SK-N-SH (cell line): ENCODE data around the gene ABHD16B. TPM values are rescaled to one million over a fixed set of nuclear protein-coding genes. Genes with fewer than 3 reads are reported as not detected.

Experiments
- CTCF ChIA-PET: fragments of 300-600, 350-600 bp; formaldehyde crosslinking; extraction: SDS; loops from one replicate; lab custom pipeline; 2021; lab: Yijun Ruan, JAX
- POLR2A ChIA-PET: fragments of 350-600 bp; sonication (Branson Sonifier 250); formaldehyde crosslinking; extraction: SDS; loops from one replicate; lab custom pipeline; 2020; ENCODE audit warnings: antibody characterized with exemption, inconsistent platforms; lab: Yijun Ruan, JAX
- DNase-seq: peaks from one replicate; pipeline ENCODE4 v3.0.0; 2012
- H2AFZ ChIP-seq: fragments of 200-600 bp; sonication (generic); 2 replicates; pipeline ENCODE4 v1.8.1; 2016; ENCODE audit warnings: antibody characterized with exemption, mild to moderate bottlenecking, low read depth
- H3F3A ChIP-seq: fragments of 200-600 bp; sonication (generic); replicated peaks from 2 replicates; pipeline ENCODE3; 2016; ENCODE audit warnings: antibody characterized with exemption, mild to moderate bottlenecking; ENCODE audit not compliant: insufficient read depth
- H3K27ac ChIP-seq, 2 experiments: fragments of 200-500 bp in 1 of 2; fragments of 200-600 bp in 1 of 2; sonication (Bioruptor generic) in 1 of 2; sonication (generic), shearing (Covaris generic) in 1 of 2; 2 replicates each; pipeline versions ENCODE4 v1.5.1 to v1.6.1; 2014 to 2016; ENCODE audit warnings: low read depth in 2 of 2, inconsistent platforms in 1 of 2, low read length in 1 of 2, mild to moderate bottlenecking in 1 of 2, mixed read lengths in 1 of 2
- H3K27me3 ChIP-seq: fragments of 200-600 bp; sonication (generic), shearing (Covaris generic); 2 replicates; pipeline ENCODE4 v1.6.1; 2016; ENCODE audit warnings: mixed run types; ENCODE audit not compliant: insufficient read depth
- H3K36me3 ChIP-seq, 2 experiments: fragments of 200-500 bp in 1 of 2; fragments of 200-600 bp in 1 of 2; sonication (Bioruptor generic) in 1 of 2; sonication (generic) in 1 of 2; replicated peaks in 1 of 2; 2 replicates each; pipeline versions ENCODE3 to v1.5.1; 2014 to 2016; ENCODE audit warnings: low read length in 1 of 2, mild to moderate bottlenecking in 1 of 2; ENCODE audit not compliant: insufficient read depth in 2 of 2, control insufficient read depth in 1 of 2
- H3K4me1 ChIP-seq, 2 experiments: fragments of 200-500 bp in 1 of 2; fragments of 200-600 bp in 1 of 2; sonication (Bioruptor generic) in 1 of 2; sonication (generic), shearing (Covaris generic) in 1 of 2; 2 replicates each; pipeline versions ENCODE4 v1.5.1 to v1.6.1; 2014 to 2016; ENCODE audit warnings: low read depth in 1 of 2, low read length in 1 of 2, mixed run types in 1 of 2; ENCODE audit not compliant: insufficient read depth in 2 of 2, control insufficient read depth in 1 of 2
- H3K4me2 ChIP-seq: fragments of 200-600 bp; sonication (generic), shearing (Covaris generic); 2 replicates; pipeline ENCODE4 v1.6.1; 2017; ENCODE audit warnings: mixed run types
- H3K4me3 ChIP-seq, 2 experiments: fragments of 200-500 bp in 1 of 2; fragments of 200-600 bp in 1 of 2; sonication (Bioruptor generic) in 1 of 2; sonication (generic), shearing (Covaris generic) in 1 of 2; 2 replicates each; pipeline versions ENCODE4 v1.5.1 to v1.8.1; 2014 to 2016; ENCODE audit warnings: low read depth in 2 of 2, inconsistent platforms in 1 of 2, low read length in 1 of 2, mild to moderate bottlenecking in 1 of 2, mixed read lengths in 1 of 2, moderate library complexity in 1 of 2
- H3K79me2 ChIP-seq: fragments of 200-600 bp; sonication (generic); 2 replicates; pipeline ENCODE4 v1.8.1; 2017; ENCODE audit warnings: mild to moderate bottlenecking; ENCODE audit not compliant: insufficient read depth
- H3K9ac ChIP-seq: fragments of 200-600 bp; sonication (generic); 2 replicates; pipeline ENCODE4 v1.6.1; 2017; ENCODE audit warnings: mixed run types
- H3K9me2 ChIP-seq: fragments of 200-600 bp; sonication (generic); 2 replicates; pipeline ENCODE4 v1.6.1; 2017; ENCODE audit warnings: mixed run types
- H3K9me3 ChIP-seq: fragments of 200-600 bp; sonication (generic); 2 replicates; pipeline ENCODE4 v1.6.1; 2017; ENCODE audit warnings: mixed run types, mild to moderate bottlenecking, moderate library complexity
- H4K20me1 ChIP-seq: fragments of 200-600 bp; sonication (generic); 2 replicates; pipeline ENCODE4 v1.6.1; 2017; ENCODE audit warnings: mild to moderate bottlenecking, mixed run types; ENCODE audit not compliant: insufficient read depth
- CHD2 ChIP-seq: fragments of 150-350 bp; IDR thresholded peaks from 2 replicates; pipeline ENCODE4 v1.6.1; 2018; ENCODE audit warnings: low read length; ENCODE audit not compliant: partially characterized antibody
- CTCF ChIP-seq: fragments of 200-600 bp; sonication (generic); IDR thresholded peaks from 2 replicates; pipeline ENCODE4 v1.6.1; 2017; ENCODE audit warnings: antibody characterized with exemption, mild to moderate bottlenecking, moderate library complexity
- FOXJ3 ChIP-seq: sonication (generic); formaldehyde crosslinking; IDR thresholded peaks from 2 replicates; pipeline ENCODE4 v1.5.1; 2020; ENCODE audit warnings: mild to moderate bottlenecking, missing genetic modification reagents
- IRF3 ChIP-seq: fragments of 150-350 bp; IDR thresholded peaks from 2 replicates; pipeline ENCODE4 v1.6.1; 2016; ENCODE audit warnings: mild to moderate bottlenecking, low read depth, low read length
- MAX ChIP-seq: IDR thresholded peaks from 2 replicates; pipeline ENCODE4 v1.4.0; 2012; ENCODE audit warnings: low read depth
- MXI1 ChIP-seq: IDR thresholded peaks from 2 replicates; pipeline ENCODE4 v1.6.1; 2012; ENCODE audit warnings: mild to moderate bottlenecking, low read depth, low read length, improper control_type of control experiment
- NFIC ChIP-seq: IDR thresholded peaks from 2 replicates; pipeline ENCODE4 v1.4.0; 2012; ENCODE audit warnings: borderline replicate concordance
- NRF1 ChIP-seq: IDR thresholded peaks from 2 replicates; pipeline ENCODE4 v1.6.1; 2012; ENCODE audit warnings: low read depth, mild to moderate bottlenecking, low read length
- RFX5 ChIP-seq: IDR thresholded peaks from 2 replicates; pipeline ENCODE4 v1.6.1; 2012; ENCODE audit warnings: mild to moderate bottlenecking, improper control_type of control experiment, low read length
- SIN3A ChIP-seq: IDR thresholded peaks from 2 replicates; pipeline ENCODE4 v1.6.1; 2012; ENCODE audit warnings: low read depth, mild to moderate bottlenecking, low read length, moderate library complexity, borderline replicate concordance
- USF2 ChIP-seq: fragments of 150-350 bp; IDR thresholded peaks from 2 replicates; pipeline ENCODE4 v1.6.1; 2017; ENCODE audit warnings: antibody characterized with exemption, low read length, low read depth, borderline replicate concordance
- WGBS: methylation state at CpG from one replicate; pipeline ENCODE4 v1.1.6; 2017; ENCODE audit warnings: low lambda C conversion rate; 5-methylcytosine and 5-hydroxymethylcytosine counted together
- polyA plus RNA-seq, 3 experiments: library from polyadenylated mRNA; depleted of rRNA; stranded (reverse); fragments of >200 nt; gene quantifications; 2 replicates each; pipeline ENCODE4 v1.2.3, GENCODE V29; 2012

The ABHD16B gene
- polyA plus RNA-seq, 1 of the 3 experiments (the other 2 are of a cell fraction) = not detected

- Histone ChIP-seq H3K9me3 (no peaks in the 10 kb centered on the region), H3K9me2 (no peaks in the 10 kb centered on the region), H3K79me2 (peaks cover 56% of the 10 kb centered on the region), H4K20me1 (peaks cover 61% of the 10 kb centered on the region), H2AFZ (no peak overlapping the region; the same call in 1 of the 2 replicates), H3K27me3 (no peaks in the 10 kb centered on the region), H3K9ac (peak overlapping the region; percentile 69), H3K36me3 (peaks cover 0 to 6% of the 10 kb centered on the region in 2 experiments), H3K4me2 (peak overlapping the region; percentile 83), H3F3A (peaks cover 25% of the 10 kb centered on the region), H3K4me1 (peaks cover 7 to 15% of the 10 kb centered on the region in 2 experiments; a peak in 3 of 4 replicates), H3K27ac (peak overlapping the region in 1 of 2 experiments; percentile 28; a peak in 2 of 4 replicates), H3K4me3 (peak overlapping the region; percentile 54 to 68)
- no peak for DNase-seq
- ChIA-PET CTCF (interaction anchor here (0.9 to 2.2 kb wide), 6 partner anchors 12 to 358 kb away, joined by 3 to 7 read pairs (median 4); partner anchors contain the start of gene PRPF6), POLR2A (no interaction called here)
- 5% methylated on average over 5 of the region's 5 CpGs for WGBS
- no peak for TF ChIP-seq MAX
- no peak for TF ChIP-seq NFIC
Observed at GRCh38 chr20:63895952-63896263, 34.6 kb downstream of the ABHD16B start.

- H3K9me2 ChIP-seq = no peaks in the 10 kb centered on the region
- H3F3A ChIP-seq = peaks cover 24% of the 10 kb centered on the region
- H3K9me3 ChIP-seq = no peaks in the 10 kb centered on the region
- POLR2A ChIA-PET = no interaction called here
- no peak overlapping the region for H2AFZ ChIP-seq
- TF ChIP-seq SIN3A = no peak
- no peak for TF ChIP-seq IRF3
- TF ChIP-seq NFIC = no peak
- TF ChIP-seq MXI1 = no peak
- no peak for TF ChIP-seq CTCF
- no peak for TF ChIP-seq USF2
- no peak for TF ChIP-seq CHD2
- TF ChIP-seq FOXJ3 (CRISPR knock-in tag) = no peak
- no peak for TF ChIP-seq NRF1
- no peak for TF ChIP-seq RFX5
- peak overlapping the region in 1 of 2 experiments; percentile 28; a peak in 1 of 4 replicates for H3K27ac ChIP-seq
- CTCF ChIA-PET = interaction anchor here (0.9 to 2.2 kb wide), 7 partner anchors 12 to 358 kb away, joined by 3 to 7 read pairs (median 3); partner anchors contain the start of gene PRPF6
- peaks cover 0 to under 1% of the 10 kb centered on the region in 2 experiments for H3K36me3 ChIP-seq
- H3K27me3 ChIP-seq = no peaks in the 10 kb centered on the region
- peak overlapping the region; percentile 69 for H3K9ac ChIP-seq
- peaks cover 7 to 15% of the 10 kb centered on the region in 2 experiments; a peak in 3 of 4 replicates for H3K4me1 ChIP-seq
- H3K4me3 ChIP-seq = peak overlapping the region; percentile 54 to 68; a peak in 3 of 4 replicates
- DNase-seq = no peak
- H4K20me1 ChIP-seq = peaks cover 67% of the 10 kb centered on the region
- H3K79me2 ChIP-seq = peaks cover 61% of the 10 kb centered on the region
- 56% methylated on average over 18 of the region's 18 CpGs for whole genome bisulfite sequencing
- H3K4me2 ChIP-seq = peak overlapping the region; percentile 83
Observed at GRCh38 chr20:63896264-63897105, 35.2 kb downstream of the ABHD16B start.
